ENCODE measurements around the gene SLITRK3.

GRCh38 chr3:165206454-165207266 is 10.5 kb upstream of the SLITRK3 start:
- TF ChIP-seq CTCF (conservative IDR thresholded peaks at IDR 0.05; ENCODE audit: low read depth in 2 of 2) (peak; percentile 89 to 93), EZH2 (IDR thresholded peaks at IDR 0.05; ENCODE audit: low read depth, unreplicated experiment) (no peak), POLR2AphosphoS5 (IDR thresholded peaks at IDR 0.05; ENCODE audit: low read depth) (no peak), REST (IDR thresholded peaks at IDR 0.05; ENCODE audit: unreplicated experiment) (no peak), ETS1 (IDR thresholded peaks at IDR 0.05) (no peak), EZH2phosphoT487 (IDR thresholded peaks at IDR 0.05; ENCODE audit: unreplicated experiment) (no peak), NANOG (IDR thresholded peaks at IDR 0.05; ENCODE audit: borderline replicate concordance) (no peak), JUNB (IDR thresholded peaks at IDR 0.05; ENCODE audit: unreplicated experiment) (no peak), CREB1 (CRISPR knock-in tag; IDR thresholded peaks at IDR 0.05; ENCODE audit: low read depth) (no peak)

Data from GM23338 (cell line).